Left ventricle myocardium superior (tissue), 1 donor: ENCODE measurements around the gene TRIM77. TPM values are rescaled to one million over a fixed set of nuclear protein-coding genes. Genes with fewer than 3 reads are reported as not detected.

Source experiments
- total RNA-seq: library from RNA; stranded (reverse); fragmentation: NEBNext Ultra II Directional; extraction: Animal tissue kit (Norgen Biotek cat#: 25700); gene quantifications from one replicate; pipeline ENCODE4 v1.2.1, GENCODE V29; 2021
- donor health status: DM: no; HTN: yes; CAD: no; lungs with severe emphysema.

TRIM77 gene
- total RNA-seq, 1 donor from 2014 or later = not detected

Other genes starting within 250 kb of the TRIM77 start
- gene NOX4, start 218.9 kb upstream of the TRIM77 start, total RNA-seq = 1.5 TPM
- gene TRIM49, start 98.3 kb downstream of the TRIM77 start, total RNA-seq = not detected
- not detected for gene TRIM64B, start 168.2 kb downstream of the TRIM77 start, total RNA-seq
- gene TRIM49D1, start 211.9 kb downstream of the TRIM77 start, total RNA-seq = not detected
- not detected for gene TRIM49D2, start 213.8 kb downstream of the TRIM77 start, total RNA-seq